GM18907 (cell line): ENCODE measurements around the gene TRAK1.

Source experiments
- ATAC-seq: cut with Tn5 transposase; IDR thresholded peaks from one replicate; pipeline ENCODE4 v1.9.1; 2021; ENCODE audit warnings: mild to moderate bottlenecking, moderate library complexity; ENCODE audit not compliant: unreplicated experiment

The TRAK1 gene

GRCh38 chr3:42149532-42149931 lies 58.4 kb downstream of the TRAK1 start:
- no peak for ATAC-seq

- ATAC-seq, result no peak
Observed at GRCh38 chr3:42149975-42150374, 58.8 kb downstream of the TRAK1 start.

GRCh38 chr3:42151596-42152168 lies 60.5 kb downstream of the TRAK1 start:
- ATAC-seq, result no peak

- ATAC-seq, result no peak
Observed at GRCh38 chr3:42152193-42152592, 61.0 kb downstream of the TRAK1 start.

GRCh38 chr3:42153039-42153438 lies 61.9 kb downstream of the TRAK1 start:
- no peak for ATAC-seq

GRCh38 chr3:42157540-42158538 lies 66.7 kb downstream of the TRAK1 start:
- ATAC-seq, result no peak

GRCh38 chr3:42159147-42159546 lies 68.0 kb downstream of the TRAK1 start:
- ATAC-seq, result no peak

- peak; percentile 69 for ATAC-seq
Observed at GRCh38 chr3:42159706-42160472, 68.7 kb downstream of the TRAK1 start.

- ATAC-seq, result no peak
Observed at GRCh38 chr3:42161050-42161935, 70.1 kb downstream of the TRAK1 start.

- ATAC-seq, result no peak
Observed at GRCh38 chr3:42162462-42162861, 71.3 kb downstream of the TRAK1 start.

GRCh38 chr3:42163622-42164244 lies 72.6 kb downstream of the TRAK1 start:
- no peak for ATAC-seq

- no peak for ATAC-seq
Observed at GRCh38 chr3:42164656-42165055, 73.5 kb downstream of the TRAK1 start.

GRCh38 chr3:42165211-42165610 lies 74.1 kb downstream of the TRAK1 start:
- no peak for ATAC-seq

GRCh38 chr3:42166214-42166613 lies 75.1 kb downstream of the TRAK1 start:
- ATAC-seq, result no peak

- ATAC-seq, result no peak
Observed at GRCh38 chr3:42166662-42167300, 75.6 kb downstream of the TRAK1 start.

- no peak for ATAC-seq
Observed at GRCh38 chr3:42169579-42170120, 78.5 kb downstream of the TRAK1 start.

DNA sequence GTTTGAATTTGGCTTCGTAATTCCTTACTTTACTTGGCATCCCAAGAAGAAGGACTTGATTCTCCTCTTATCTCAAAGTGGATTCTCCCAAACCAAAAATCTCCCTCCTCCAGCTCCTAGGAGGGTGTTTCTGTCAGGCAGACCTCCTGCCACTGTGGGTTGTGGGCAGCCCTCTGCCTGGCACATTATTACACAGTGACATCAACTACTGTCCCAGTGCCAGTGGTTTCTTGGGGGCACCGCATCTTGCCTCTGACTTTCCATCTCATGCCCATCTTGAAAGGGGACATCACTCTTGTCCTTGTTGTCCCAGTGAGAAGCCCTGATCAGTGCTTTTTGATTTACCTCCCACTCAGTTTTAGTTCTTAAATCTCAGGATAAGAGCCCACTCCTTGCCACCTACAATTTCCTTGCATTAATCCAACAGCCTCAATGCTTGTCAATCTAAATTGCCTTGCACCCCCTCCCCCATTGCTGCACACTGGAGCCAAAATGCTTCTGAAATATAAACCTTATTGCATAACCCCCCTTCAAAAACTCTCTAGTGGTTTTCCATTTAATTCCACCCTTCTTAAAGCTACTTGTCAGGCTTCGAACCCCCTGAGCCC lies 81.0 kb downstream of the TRAK1 start:
- ATAC-seq, result no peak

GRCh38 chr3:42173307-42173706 lies 82.2 kb downstream of the TRAK1 start:
- no peak for ATAC-seq
